Stimulated activated CD4-positive, alpha-beta T cell treated with anti-CD3 and anti-CD28 coated beads, TNF-alpha, amount 100 ng/mL, for 24 hours (primary cell): Measurements from ENCODE around the gene PLPPR3.

ENCODE experiments used
- DNase-seq, 3 experiments: peaks; one replicate each; pipeline ENCODE4 v3.0.0-alpha.2; 2020; ENCODE audit warnings: low read depth in 3 of 3

Gene PLPPR3

GRCh38 chr19:796692-797527, 24.8 kb downstream of the PLPPR3 start, which contains the start of gene PTBP1:
Gene PTBP1 (plus strand): TSS chr19:797452. CDS start chr19:797498, 46 bp downstream.
- DNase-seq, result peak; percentile 99

- no peak for DNase-seq
Observed at GRCh38 chr19:795691-796581, 25.8 kb downstream of the PLPPR3 start.

- no peak for DNase-seq
Observed at GRCh38 chr19:795073-795611, 26.6 kb downstream of the PLPPR3 start.

GRCh38 chr19:793806-794205, 27.9 kb downstream of the PLPPR3 start:
- no peak for DNase-seq

- no peak for DNase-seq
Observed at GRCh38 chr19:792306-792885, 29.4 kb downstream of the PLPPR3 start.

- no peak for DNase-seq
Observed at GRCh38 chr19:791567-792305, 30.0 kb downstream of the PLPPR3 start.

GRCh38 chr19:791007-791566, 30.7 kb downstream of the PLPPR3 start:
- no peak for DNase-seq

- DNase-seq, result no peak
Observed at GRCh38 chr19:789701-790060, 32.1 kb downstream of the PLPPR3 start.

GRCh38 chr19:788983-789700, 32.6 kb downstream of the PLPPR3 start:
- no peak for DNase-seq

GRCh38 chr19:788686-788982, 33.1 kb downstream of the PLPPR3 start:
- no peak for DNase-seq

- DNase-seq, result no peak
Observed at GRCh38 chr19:787536-787935, 34.2 kb downstream of the PLPPR3 start.

- DNase-seq, result no peak
Observed at GRCh38 chr19:784541-784940, 37.2 kb downstream of the PLPPR3 start.

- DNase-seq, result no peak
Observed at GRCh38 chr19:782878-783668, 38.7 kb downstream of the PLPPR3 start.

GRCh38 chr19:782185-782877, 39.4 kb downstream of the PLPPR3 start:
- no peak for DNase-seq

- DNase-seq, result no peak
Observed at GRCh38 chr19:781800-782184, 40.0 kb downstream of the PLPPR3 start.

- no peak for DNase-seq
Observed at GRCh38 chr19:780935-781334, 40.8 kb downstream of the PLPPR3 start.

GRCh38 chr19:778910-779653, 42.7 kb downstream of the PLPPR3 start:
- no peak for DNase-seq

GRCh38 chr19:776549-776948, 45.2 kb downstream of the PLPPR3 start:
- DNase-seq, result no peak
